Gastroesophageal sphincter (tissue), 3 donors: ENCODE data around the gene NTN5.

Source experiments
- CTCF ChIP-seq, 4 experiments: fragments of 200-600 bp in 2 of 4; fragments of 450-650 bp in 2 of 4; sonication (generic) in 1 of 4; IDR thresholded peaks; one replicate each; pipeline ENCODE4 v1.5.1; 2017 to 2019; ENCODE audit warnings: antibody characterized with exemption in 4 of 4, mild to moderate bottlenecking in 2 of 4, moderate library complexity in 2 of 4
- POLR2A ChIP-seq, 2 donors: fragments of 450-650 bp; IDR thresholded peaks; one replicate each; pipeline ENCODE4 v1.6.1; 2017; ENCODE audit warnings: antibody characterized with exemption in 2 of 2, mild to moderate bottlenecking in 2 of 2, moderate library complexity in 1 of 2
- POLR2AphosphoS5 ChIP-seq: sonication (generic); formaldehyde crosslinking; IDR thresholded peaks from one replicate; pipeline ENCODE4 v1.6.1; 2017; ENCODE audit warnings: antibody characterized with exemption

GRCh38 chr19:48611872-48612271, 60.9 kb downstream of the NTN5 start:
- TF ChIP-seq CTCF (IDR thresholded peaks at IDR 0.05) (no peak), POLR2A (IDR thresholded peaks at IDR 0.05) (no peak), POLR2AphosphoS5 (no peak)
